Measurements from ENCODE around the gene RUNX1.
A peak's percentile ranks its signal among the peaks of the same experiment; 100 is the strongest.
"Not testable (repeated sequence)": the region's sequence is repeated elsewhere in the genome, so short reads cannot be mapped to it uniquely, and the experiment has no call there.

Gene RUNX1

DNA sequence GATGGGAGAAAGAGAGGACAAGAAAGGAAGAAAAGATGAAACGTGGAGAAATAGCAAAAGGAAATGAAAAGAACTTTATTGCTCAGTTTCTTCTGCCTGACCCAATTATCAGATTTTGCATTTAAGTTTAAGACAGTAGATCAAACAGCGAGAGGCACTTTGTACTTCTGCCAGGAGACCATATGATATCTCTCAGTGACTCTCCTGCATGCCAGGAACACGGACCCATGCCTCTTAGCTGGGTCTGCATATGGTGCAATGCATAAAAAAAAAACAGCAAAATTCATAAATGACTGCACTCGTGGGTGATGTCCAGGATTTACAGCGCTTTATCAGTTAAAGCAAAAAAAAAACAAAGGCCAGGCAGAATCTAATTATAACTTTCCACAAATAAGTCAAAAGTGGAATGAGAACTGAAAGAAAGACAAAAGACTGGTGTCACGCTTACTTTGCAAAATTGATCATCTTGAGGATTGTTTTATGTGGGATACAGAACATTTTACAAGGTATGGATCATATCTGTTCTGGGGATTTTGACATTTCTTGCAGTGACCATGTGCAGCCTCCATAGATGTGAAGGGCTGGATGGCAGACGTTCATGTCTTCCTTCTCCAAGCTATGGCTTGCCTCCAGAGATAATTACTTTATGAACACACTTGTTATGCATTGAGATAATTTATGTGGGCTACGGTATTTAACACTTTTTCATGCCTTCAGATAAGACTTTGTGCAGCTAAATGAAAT is 79.5 kb downstream of the RUNX1 start:
- DNase-seq (ENCODE audit: low spot score) = no peak

GRCh38 chr21:34968414-34969333 is 80.4 kb downstream of the RUNX1 start:
- DNase-seq (ENCODE audit: low spot score) = no peak

DNA sequence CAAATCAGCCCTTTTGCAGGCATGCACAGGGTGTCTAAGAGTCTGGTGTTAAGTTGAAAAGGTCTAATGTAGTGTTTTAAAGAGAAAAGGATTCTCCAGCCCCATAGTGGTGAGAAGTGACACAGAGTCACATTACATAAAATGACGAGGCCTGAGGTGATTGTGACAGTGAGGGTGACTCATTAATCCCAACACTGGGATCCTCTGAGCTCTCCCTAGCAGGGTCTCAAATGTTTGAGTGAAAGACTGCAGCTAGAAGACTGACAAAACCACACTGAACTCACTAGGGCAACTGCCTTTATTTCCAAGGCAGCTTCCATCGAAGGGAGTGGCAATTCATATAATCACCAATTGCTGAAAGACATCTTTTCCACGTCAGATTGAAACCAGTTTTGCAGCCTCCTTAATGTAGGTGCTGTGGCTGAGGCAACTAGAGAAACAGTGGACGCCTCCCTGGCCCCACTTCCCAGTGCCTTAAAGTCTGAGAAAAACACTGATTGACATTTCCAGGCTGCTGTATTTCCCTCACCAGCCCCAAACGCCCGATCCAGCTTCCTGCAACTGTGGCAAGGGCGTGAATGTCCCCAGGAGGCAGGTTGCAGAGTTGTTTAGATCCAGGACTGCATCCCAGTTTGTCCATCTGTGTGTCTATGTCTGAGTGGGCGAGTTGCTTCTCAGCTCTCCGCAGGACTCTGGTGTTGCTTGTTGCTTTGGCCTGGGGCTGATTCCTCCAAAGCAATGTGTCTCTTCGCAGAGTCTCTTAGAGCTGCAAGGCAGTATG is 81.4 kb downstream of the RUNX1 start:
- peak; percentile 28 for DNase-seq (ENCODE audit: low spot score)

DNA sequence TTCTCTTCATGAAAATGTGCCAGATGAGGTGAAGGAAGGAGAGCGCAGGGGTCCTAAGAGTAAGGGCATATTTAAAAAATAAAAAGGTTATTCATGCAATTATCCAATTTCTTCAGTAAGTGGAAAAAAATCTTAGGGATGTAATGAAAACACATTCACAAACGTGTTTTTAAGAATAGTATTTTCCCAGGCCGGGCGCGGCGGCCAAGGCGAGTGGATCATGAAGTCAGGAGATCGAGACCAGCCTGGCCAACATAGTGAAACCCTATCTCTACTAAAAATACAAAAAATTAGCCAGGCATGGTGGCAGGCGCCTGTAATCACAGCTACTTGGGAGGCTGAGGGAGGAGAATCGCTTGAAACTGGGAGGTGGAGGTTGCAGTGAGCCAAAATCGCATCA is 82.2 kb downstream of the RUNX1 start:
- not testable (repeated sequence) for DNase-seq (ENCODE audit: low spot score)

DNA sequence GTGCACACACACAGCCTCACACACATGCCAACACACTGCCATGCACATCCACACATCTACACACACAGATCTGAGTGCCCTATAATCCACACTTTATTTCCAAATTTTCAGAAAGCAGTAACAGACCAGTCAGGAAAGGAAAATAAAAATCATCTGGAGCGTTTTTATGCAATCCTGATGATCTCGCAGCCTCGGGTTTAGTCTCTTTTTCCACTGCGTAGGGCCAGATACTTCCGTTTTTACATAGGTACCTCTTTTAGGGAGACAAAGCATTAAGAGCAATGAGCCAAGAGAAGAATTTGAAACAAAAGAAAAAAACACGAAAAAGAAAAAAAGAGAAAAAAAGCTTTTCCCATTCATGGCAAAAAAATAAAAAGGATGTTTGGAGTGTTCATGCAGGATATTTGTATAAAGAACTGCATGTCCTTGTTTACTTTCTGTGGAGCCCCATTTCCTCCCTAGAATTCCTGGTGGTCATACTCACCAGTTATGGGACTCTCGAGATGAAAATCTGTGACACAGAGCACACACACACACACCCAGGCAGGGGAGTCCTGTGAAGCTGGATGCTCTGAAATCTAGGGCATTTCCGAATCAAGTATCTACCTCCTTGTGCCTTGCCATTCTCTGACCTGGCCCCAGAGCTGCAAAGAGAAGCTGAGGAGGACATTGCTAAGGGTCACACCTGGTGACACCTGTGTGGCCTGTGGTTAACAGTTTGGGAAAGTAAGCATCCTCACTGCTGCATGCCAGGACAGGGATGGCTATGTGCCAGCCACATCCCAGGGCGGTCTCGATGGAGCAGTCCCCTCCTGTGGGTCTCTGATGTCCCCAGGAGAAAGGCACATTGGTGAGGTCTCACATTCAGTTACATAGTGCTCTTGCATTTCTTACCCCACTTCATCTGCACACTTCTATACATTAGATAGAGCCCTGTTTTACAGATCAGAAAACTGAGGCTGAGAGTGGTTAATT is 83.6 kb downstream of the RUNX1 start:
- DNase-seq (ENCODE audit: low spot score) = no peak

GRCh38 chr21:34962586-34963222 is 86.4 kb downstream of the RUNX1 start:
- no peak for DNase-seq (ENCODE audit: low spot score)

DNA sequence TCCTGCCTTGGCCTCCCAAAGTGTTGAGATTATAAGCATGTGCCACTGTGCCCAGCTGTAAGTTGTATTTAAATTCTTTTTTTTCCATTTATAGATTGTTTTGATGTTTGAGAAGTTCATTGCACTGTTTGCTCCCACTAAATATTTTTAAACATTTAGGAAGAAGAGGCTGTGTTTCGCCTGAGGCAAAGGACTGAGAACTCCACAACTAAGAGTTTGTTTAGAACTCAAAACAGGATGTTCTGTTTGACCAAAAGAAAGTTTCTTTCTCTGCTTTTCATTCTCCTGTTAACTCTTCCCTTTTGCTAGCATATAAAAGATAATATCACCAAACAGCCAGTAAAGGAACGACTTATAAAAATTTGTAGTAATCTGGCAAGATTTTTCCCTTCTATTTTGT is 87.0 kb downstream of the RUNX1 start:
- DNase-seq (ENCODE audit: low spot score) = no peak

- DNase-seq (ENCODE audit: low spot score) = no peak
These were observed 88.4 kb downstream of the RUNX1 start for GRCh38 chr21:34960687-34961086.

DNA sequence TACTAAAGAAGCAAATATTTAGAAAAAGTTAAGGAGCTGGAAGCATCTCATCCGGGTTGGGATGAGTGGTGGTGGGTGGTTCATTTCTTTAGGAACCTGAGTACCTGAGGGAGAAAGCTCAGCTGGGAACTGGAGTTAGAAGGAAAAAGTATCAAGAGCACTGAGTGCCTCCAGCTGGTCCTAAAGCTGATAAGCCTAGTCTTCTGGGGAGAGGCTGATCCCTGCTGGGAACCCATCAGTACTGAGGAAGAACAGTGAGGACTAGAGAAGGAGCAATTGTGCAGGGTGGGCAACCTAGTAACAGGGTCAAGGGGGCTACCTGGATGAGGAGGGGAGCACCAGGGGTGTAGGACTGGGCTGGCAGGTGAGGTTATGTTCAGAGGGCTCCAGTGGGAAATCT is 89.5 kb downstream of the RUNX1 start:
- DNase-seq (ENCODE audit: low spot score) = no peak

- no peak for DNase-seq (ENCODE audit: low spot score)
These were observed 91.1 kb downstream of the RUNX1 start for GRCh38 chr21:34958040-34958439.

- DNase-seq (ENCODE audit: low spot score) = no peak
These were observed 92.4 kb downstream of the RUNX1 start for GRCh38 chr21:34956416-34957316.

DNA sequence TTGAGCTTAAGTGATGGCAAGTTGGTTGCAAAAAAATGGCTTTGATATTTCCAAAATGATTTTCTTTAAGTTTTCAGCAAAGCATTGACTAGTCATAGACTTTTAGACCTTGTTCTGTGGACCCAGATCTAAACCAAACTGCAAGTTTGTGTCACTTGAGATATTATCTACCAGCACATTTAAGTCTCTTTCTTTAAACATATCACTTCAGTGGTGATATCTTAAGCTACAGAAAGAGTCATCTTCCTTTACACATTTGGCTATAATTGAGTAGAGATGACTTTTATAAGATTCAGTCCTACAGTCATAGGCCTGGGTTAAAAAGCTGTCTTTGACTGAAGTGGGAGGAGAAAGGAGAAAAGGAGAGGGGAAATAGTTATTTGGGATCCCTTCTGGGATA is 95.2 kb downstream of the RUNX1 start:
- no peak for DNase-seq (ENCODE audit: low spot score)

GRCh38 chr21:34952701-34953100 is 96.4 kb downstream of the RUNX1 start:
- no peak for DNase-seq (ENCODE audit: low spot score)

DNA sequence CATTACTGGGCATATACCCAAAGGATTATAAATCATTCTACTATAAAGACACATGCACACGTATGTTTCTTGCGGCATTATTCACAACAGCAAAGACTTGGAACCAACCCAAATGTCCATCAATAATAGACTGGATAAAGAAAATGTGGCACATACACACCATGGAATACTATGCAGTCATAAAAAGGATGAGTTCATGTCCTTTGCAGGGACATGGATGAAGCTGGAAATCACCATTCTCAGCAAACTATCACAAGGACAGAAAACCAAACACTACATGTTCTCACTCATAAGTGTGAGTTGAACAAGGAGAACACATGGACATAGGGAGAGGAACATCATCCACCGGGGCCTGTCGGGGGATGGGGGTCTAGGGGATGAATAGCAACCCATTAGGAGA is 97.2 kb downstream of the RUNX1 start:
- DNase-seq (ENCODE audit: low spot score) = not testable (repeated sequence)

DNA sequence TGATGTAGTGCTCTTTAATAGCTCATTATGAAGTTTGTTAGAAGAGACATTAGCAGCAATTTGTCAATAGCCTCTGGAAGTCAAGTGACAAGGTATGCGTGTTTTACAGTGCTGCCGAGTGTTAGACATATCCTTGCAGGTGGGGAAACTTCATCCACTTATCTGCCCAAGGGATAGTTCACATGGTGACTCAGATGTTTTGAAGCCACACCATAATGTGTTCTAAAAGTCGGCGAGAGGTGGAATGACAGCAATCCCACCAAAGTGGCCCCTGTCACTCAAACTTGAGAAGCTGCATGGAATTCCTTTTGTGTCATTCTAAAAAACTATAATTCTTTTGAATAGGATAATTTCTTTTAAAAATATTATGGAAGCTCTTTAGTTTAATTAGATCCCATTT is 98.1 kb downstream of the RUNX1 start:
- DNase-seq (ENCODE audit: low spot score) = no peak

- no peak for DNase-seq (ENCODE audit: low spot score)
These were observed 99.6 kb downstream of the RUNX1 start for GRCh38 chr21:34949499-34949898.

GRCh38 chr21:34949030-34949429 is 100.1 kb downstream of the RUNX1 start:
- DNase-seq (ENCODE audit: low spot score) = no peak

DNA sequence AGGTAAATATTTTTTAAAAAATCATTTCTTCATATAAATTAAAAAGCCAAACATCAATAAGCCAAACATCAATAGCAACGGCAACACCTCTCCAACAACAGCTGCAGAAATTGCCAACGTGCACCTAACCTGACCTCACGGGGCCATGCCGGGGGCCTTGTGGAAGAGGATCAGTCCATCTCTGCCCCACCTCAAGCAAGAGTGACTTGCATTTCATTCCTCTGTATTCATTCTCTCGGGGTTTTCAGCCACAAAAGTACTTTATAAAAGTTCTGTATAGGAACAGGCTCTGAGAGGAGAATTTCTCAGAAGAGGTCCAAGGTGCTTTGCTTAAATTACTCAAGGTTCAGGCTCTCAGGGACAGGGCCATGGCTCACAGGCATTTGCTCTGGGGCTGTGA is 100.9 kb downstream of the RUNX1 start:
- DNase-seq (ENCODE audit: low spot score) = no peak

DNA sequence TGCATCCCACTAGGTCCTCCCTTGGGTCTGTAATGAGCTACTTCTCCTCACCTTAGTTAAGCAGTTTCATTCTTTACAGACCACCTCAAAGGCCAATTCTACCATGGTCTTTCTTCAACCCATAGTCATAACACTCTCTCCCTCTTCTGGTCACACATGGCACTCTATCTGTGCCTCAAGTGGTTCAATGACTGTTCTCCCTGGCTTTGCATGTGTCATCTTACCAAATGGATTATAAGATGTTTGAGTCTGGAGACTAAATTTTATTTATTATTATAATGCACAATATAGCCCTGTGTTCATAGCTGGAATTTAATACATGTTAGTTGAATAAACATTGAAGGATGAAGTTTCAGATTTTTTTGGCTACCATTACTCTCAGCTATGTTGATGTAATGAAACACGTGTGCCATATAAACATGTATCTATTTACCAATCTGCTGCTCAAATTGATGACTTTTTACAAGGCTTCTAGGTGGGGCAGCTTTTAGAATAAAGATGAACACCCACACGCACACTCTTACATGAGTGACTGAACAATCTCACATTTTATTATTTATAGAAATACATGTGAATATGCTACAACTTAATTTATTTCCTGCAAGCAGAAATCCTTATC is 102.1 kb downstream of the RUNX1 start:
- DNase-seq (ENCODE audit: low spot score) = no peak
